ENCODE results near the gene D2HGDH.

GRCh38 chr2:241726459-241726858 is 8.0 kb upstream of the D2HGDH start:
- TF ChIP-seq GATA2 (IDR thresholded peaks at IDR 0.05; ENCODE audit: low read depth, low read length) (no peak), GATA3 (IDR thresholded peaks at IDR 0.05; ENCODE audit: low read depth, low read length) (no peak)
